Astrocyte (in vitro differentiated cells and primary cell): ENCODE data around the gene PRKG1. TPM values are rescaled to one million over a fixed set of nuclear protein-coding genes. Genes with fewer than 3 reads are reported as not detected.
"Not testable (repeated sequence)": the region's sequence is repeated elsewhere in the genome, so short reads cannot be mapped to it uniquely, and the experiment has no call there.

Source experiments
- DNase-seq: peaks from one replicate; pipeline ENCODE4 v3.0.0-alpha.2; 2010; ENCODE audit warnings: low read depth
- FAIRE-seq: peaks from 2 replicates; lab custom pipeline; 2011; peaks lifted over from hg19 to GRCh38; lab: Jason Lieb, UNC
- H2AFZ ChIP-seq: 2 replicates; pipeline ENCODE4 v1.6.0; 2012; ENCODE audit warnings: low read depth, low read length, inconsistent platforms
- H3K27ac ChIP-seq: 2 replicates; pipeline ENCODE4 v1.5.1; 2011; ENCODE audit warnings: low read depth, low read length, inconsistent platforms
- H3K27me3 ChIP-seq: 2 replicates; pipeline ENCODE4 v1.6.0; 2011; ENCODE audit warnings: low read length, inconsistent platforms; ENCODE audit not compliant: insufficient read depth
- H3K36me3 ChIP-seq: 2 replicates; pipeline ENCODE4 v1.5.1; 2011; ENCODE audit warnings: low read length, inconsistent platforms; ENCODE audit not compliant: insufficient read depth
- H3K4me1 ChIP-seq: 2 replicates; pipeline ENCODE4 v1.5.1; 2011; ENCODE audit warnings: low read length, inconsistent platforms; ENCODE audit not compliant: insufficient read depth
- H3K4me2 ChIP-seq: 2 replicates; pipeline ENCODE4 v1.6.0; 2012; ENCODE audit warnings: low read length, inconsistent platforms
- H3K4me3 ChIP-seq: 2 replicates; pipeline ENCODE4 v1.5.1; 2011; ENCODE audit warnings: low read depth, mild to moderate bottlenecking, low read length, inconsistent platforms; ENCODE audit not compliant: insufficient read depth
- H3K79me2 ChIP-seq: 2 replicates; pipeline ENCODE4 v1.6.0; 2012; ENCODE audit warnings: mild to moderate bottlenecking, low read length, inconsistent platforms; ENCODE audit not compliant: insufficient read depth
- H3K9ac ChIP-seq: 2 replicates; pipeline ENCODE4 v1.6.0; 2012; ENCODE audit warnings: mild to moderate bottlenecking, low read length, inconsistent platforms
- H3K9me3 ChIP-seq: 2 replicates; pipeline ENCODE4 v1.5.1; 2012; ENCODE audit warnings: low read depth, mild to moderate bottlenecking, low read length, inconsistent platforms; ENCODE audit not compliant: insufficient read depth
- H4K20me1 ChIP-seq: 2 replicates; pipeline ENCODE4 v1.6.0; 2012; ENCODE audit warnings: low read length, inconsistent platforms; ENCODE audit not compliant: insufficient read depth
- H3K27ac Mint-ChIP-seq: one replicate; pipeline ENCODE4 v1.8.0; 2021; ENCODE audit warnings: mild to moderate bottlenecking, mixed read lengths; ENCODE audit not compliant: unreplicated experiment
- H3K27me3 Mint-ChIP-seq: one replicate; pipeline ENCODE4 v1.8.0; 2021; ENCODE audit warnings: low read depth, mixed read lengths; ENCODE audit not compliant: unreplicated experiment
- H3K36me3 Mint-ChIP-seq: one replicate; pipeline ENCODE4 v1.8.0; 2021; ENCODE audit warnings: low read depth, mixed read lengths; ENCODE audit not compliant: unreplicated experiment
- H3K4me1 Mint-ChIP-seq: one replicate; pipeline ENCODE4 v1.8.0; 2021; ENCODE audit warnings: low read depth, mixed read lengths; ENCODE audit not compliant: unreplicated experiment
- H3K4me3 Mint-ChIP-seq: one replicate; pipeline ENCODE4 v1.8.0; 2021; ENCODE audit warnings: mild to moderate bottlenecking, moderate library complexity, mixed read lengths; ENCODE audit not compliant: unreplicated experiment
- H3K9me3 Mint-ChIP-seq: one replicate; pipeline ENCODE4 v1.8.0; 2021; ENCODE audit warnings: mild to moderate bottlenecking, mixed read lengths; ENCODE audit not compliant: unreplicated experiment
- CTCF ChIP-seq: IDR thresholded peaks from 2 replicates; pipeline ENCODE4 v1.5.1; 2011; ENCODE audit warnings: low read depth, mild to moderate bottlenecking, inconsistent platforms, low read length, moderate library complexity; ENCODE audit not compliant: insufficient read depth
- EZH2 ChIP-seq: IDR thresholded peaks from 2 replicates; pipeline ENCODE4 v1.6.1; 2012; ENCODE audit warnings: mild to moderate bottlenecking, low read length, inconsistent platforms; ENCODE audit not compliant: insufficient read depth
- total RNA-seq: library from RNA; stranded (reverse); gene quantifications from 2 replicates; pipeline ENCODE4 v1.2.1, GENCODE V29; 2021

PRKG1 gene
- total RNA-seq, 1 donor from 2014 or later, result 3.1 TPM

GRCh38 chr10:51447119-51447518 is 372.8 kb downstream of the PRKG1 start:
- H3K36me3 ChIP-seq, result no peaks in the 10 kb centered on the region
- no peaks in the 10 kb centered on the region for H4K20me1 ChIP-seq
- no peak overlapping the region for H3K9ac ChIP-seq
- H3K79me2 ChIP-seq, result no peaks in the 10 kb centered on the region
- H3K4me3 ChIP-seq, result no peak overlapping the region
- no peak for FAIRE-seq
- no peak overlapping the region for H3K27ac ChIP-seq
- Mint-ChIP-seq H3K4me3 (no peak overlapping the region), H3K4me1 (peaks cover 3% of the 10 kb centered on the region), H3K9me3 (no peaks in the 10 kb centered on the region), H3K27ac (no peak overlapping the region), H3K27me3 (no peaks in the 10 kb centered on the region), H3K36me3 (no peaks in the 10 kb centered on the region)
- no peaks in the 10 kb centered on the region for H3K4me1 ChIP-seq
- H3K27me3 ChIP-seq, result no peaks in the 10 kb centered on the region
- DNase-seq, result no peak
- no peak overlapping the region for H3K4me2 ChIP-seq
- no peak overlapping the region for H2AFZ ChIP-seq
- TF ChIP-seq CTCF (no peak), EZH2 (no peak)
- no peaks in the 10 kb centered on the region for H3K9me3 ChIP-seq

DNA sequence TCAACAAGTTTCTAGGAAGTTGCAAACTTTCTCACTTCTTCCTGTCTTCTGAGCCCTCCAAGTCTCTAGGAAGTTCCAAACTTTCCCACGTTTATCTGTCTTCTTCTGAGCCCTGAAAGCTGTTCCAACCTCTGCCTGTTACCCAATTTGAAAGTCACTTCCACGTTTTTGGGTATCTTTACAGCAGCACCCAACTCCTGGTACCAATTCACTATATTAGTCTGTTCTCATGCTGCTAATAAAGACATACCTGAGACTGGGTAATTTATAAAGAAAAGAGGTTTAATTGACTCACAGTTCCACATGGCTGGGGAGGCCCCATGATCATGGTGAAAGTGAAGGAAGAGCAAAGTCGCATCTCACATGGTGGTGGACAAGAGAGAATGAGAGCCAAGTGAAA is 381.5 kb downstream of the PRKG1 start:
- not testable (repeated sequence) for H3K4me3 Mint-ChIP-seq, H3K4me2 ChIP-seq, H3K9me3 ChIP-seq, H4K20me1 ChIP-seq, H3K27ac ChIP-seq, H3K27me3 ChIP-seq, H3K4me3 ChIP-seq, H3K27me3 Mint-ChIP-seq, H3K79me2 ChIP-seq, H3K4me1 Mint-ChIP-seq, H3K27ac Mint-ChIP-seq, H3K4me1 ChIP-seq, H3K36me3 ChIP-seq, DNase-seq, H3K36me3 Mint-ChIP-seq, H2AFZ ChIP-seq, H3K9ac ChIP-seq, FAIRE-seq
- peaks cover 10% of the 10 kb centered on the region for H3K9me3 Mint-ChIP-seq

GRCh38 chr10:51459476-51459875 is 385.2 kb downstream of the PRKG1 start:
- Histone ChIP-seq H2AFZ (no peak overlapping the region), H3K9me3 (no peaks in the 10 kb centered on the region), H3K4me2 (no peak overlapping the region), H4K20me1 (no peaks in the 10 kb centered on the region), H3K36me3 (no peaks in the 10 kb centered on the region), H3K4me1 (no peaks in the 10 kb centered on the region), H3K27ac (no peak overlapping the region), H3K27me3 (no peaks in the 10 kb centered on the region), H3K4me3 (no peak overlapping the region), H3K9ac (no peak overlapping the region), H3K79me2 (no peaks in the 10 kb centered on the region)
- Mint-ChIP-seq H3K9me3 (peaks cover 8% of the 10 kb centered on the region), H3K27me3 (no peaks in the 10 kb centered on the region), H3K27ac (no peak overlapping the region), H3K36me3 (peaks cover 2% of the 10 kb centered on the region), H3K4me1 (no peaks in the 10 kb centered on the region), H3K4me3 (no peak overlapping the region)
- TF ChIP-seq CTCF, result no peak
- no peak for TF ChIP-seq EZH2
- FAIRE-seq (peak; percentile 13), DNase-seq (no peak)
